Activated CD8-positive, alpha-beta memory T cell treated with anti-CD3 and anti-CD28 coated beads for 36 hours (primary cell): ENCODE data around the gene RCE1. TPM values are rescaled to one million over a fixed set of nuclear protein-coding genes. Genes with fewer than 3 reads are reported as not detected.

Experiments used
- total RNA-seq, 2 experiments: library from RNA; stranded (reverse); gene quantifications; one replicate each; pipeline ENCODE4 v1.2.3, GENCODE V29; 2021

Gene RCE1
- total RNA-seq, 2 experiments from 2014 or later = 31.6 to 33.5 TPM

Other genes with a start within 250 kb of the RCE1 start
- gene RBM14, start 226.8 kb upstream of the RCE1 start, total RNA-seq = 100 to 1,000 TPM; 155 to 158 TPM
- 100 to 1,000 TPM; 112 to 119 TPM for gene RBM4, start 204.7 kb upstream of the RCE1 start, total RNA-seq
- 10 to 100 TPM; 17.2 to 18.1 TPM for gene RBM4B, start 165.6 kb upstream of the RCE1 start, total RNA-seq
- under 1 TPM; 0.59 to 0.96 TPM for gene SPTBN2, start 114.2 kb upstream of the RCE1 start, total RNA-seq
- 10 to 100 TPM; 40.5 to 42.3 TPM for gene LRFN4, start 13.6 kb downstream of the RCE1 start, total RNA-seq
- 10 to 100 TPM; 10.7 to 10.9 TPM for gene PC, start 114.9 kb downstream of the RCE1 start, total RNA-seq
- gene C11orf86, start 131.9 kb downstream of the RCE1 start, total RNA-seq = not detected
- gene SYT12, start 179.7 kb downstream of the RCE1 start, total RNA-seq = not detected
- gene RHOD, start 213.4 kb downstream of the RCE1 start, total RNA-seq = 1 to 10 TPM; 1.5 to 1.8 TPM